GM10847 (cell line): ENCODE measurements around the gene NCOA3.

Experiments
- POLR2A ChIP-seq: IDR thresholded peaks from 2 replicates; pipeline ENCODE4 v1.6.1; 2011; ENCODE audit not compliant: insufficient read length; ENCODE audit errors: extremely low read depth

NCOA3 gene

GRCh38 chr20:47691625-47692024 is 189.9 kb downstream of the NCOA3 start:
- TF ChIP-seq POLR2A: no peak

DNA sequence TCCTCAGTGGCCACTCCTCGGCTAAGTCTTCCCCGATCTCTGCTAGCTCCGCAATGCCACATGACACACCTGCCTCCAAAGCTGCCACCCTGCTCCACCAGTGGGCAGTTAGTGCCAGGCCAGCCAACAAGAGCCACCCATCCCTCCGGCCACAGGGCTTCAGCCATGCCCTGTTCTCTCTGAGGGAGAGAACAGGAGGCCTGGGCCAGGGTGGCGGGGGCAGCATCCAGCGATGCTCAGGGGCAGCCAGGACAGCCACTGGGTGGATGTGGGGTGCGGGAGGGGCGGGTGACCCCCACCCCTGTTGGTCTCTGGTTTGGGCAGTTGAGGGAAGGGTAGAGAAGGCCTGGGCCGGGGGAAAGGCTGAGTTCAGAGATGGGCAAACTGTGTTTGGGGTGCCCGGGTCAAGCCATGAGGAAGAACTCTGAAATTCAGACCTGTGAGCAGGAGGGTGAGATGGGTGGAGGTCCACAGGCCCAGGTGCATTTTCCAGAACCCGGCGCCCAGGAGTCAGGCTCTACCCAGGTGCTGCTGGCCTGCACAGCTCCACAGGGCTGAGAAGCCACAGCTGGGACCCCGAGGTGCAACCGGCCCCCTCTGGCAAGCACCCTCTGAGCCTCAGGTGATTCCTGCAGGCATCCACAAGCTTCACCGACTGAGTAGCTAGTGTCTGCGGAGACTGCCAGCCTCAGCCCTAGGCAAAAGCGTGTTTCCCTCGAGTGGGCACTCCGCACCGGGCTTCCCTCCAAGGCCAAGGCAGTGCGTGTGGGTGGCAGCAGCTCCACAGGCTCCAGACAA is 192.5 kb downstream of the NCOA3 start:
- TF ChIP-seq POLR2A: no peak

DNA sequence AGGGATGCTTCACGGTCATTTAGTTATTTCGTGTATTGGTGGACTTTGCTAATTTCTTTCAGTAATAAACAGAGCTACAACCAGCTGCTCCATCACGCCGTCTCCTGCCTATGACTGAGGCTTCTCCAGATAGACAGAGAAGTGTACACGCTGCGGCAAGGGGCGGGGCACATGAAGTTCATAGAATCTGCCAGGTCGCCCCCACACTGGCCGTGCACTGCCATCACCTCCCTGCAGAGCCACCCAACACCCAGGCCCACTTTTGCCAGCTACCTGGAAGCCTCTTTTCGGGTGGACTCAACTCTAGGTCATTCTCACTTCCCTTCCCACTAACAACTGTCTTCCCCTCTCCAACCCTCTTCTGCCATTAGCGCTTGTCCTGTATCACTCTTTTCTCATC is 195.2 kb downstream of the NCOA3 start:
- no peak for TF ChIP-seq POLR2A

GRCh38 chr20:47698142-47698541 is 196.5 kb downstream of the NCOA3 start:
- no peak for TF ChIP-seq POLR2A

DNA sequence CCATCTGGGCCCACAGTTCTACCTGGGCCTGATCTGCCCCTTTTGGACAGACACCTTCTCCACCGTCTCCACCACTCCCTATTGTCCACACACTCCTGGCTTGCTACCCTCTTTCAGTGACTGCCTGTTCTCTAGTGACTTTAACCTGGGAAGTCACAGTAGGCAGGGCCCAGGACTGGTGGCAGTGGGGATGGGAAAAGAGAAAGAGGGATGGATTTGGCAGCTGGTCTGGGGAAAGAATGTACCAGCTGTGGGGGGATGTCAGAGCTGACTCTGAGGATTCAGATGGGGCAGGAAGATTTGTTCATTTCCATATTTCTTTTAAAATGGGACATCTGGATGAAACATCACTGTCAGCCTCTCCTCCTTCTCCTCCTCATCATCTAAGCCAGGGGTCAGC is 198.1 kb downstream of the NCOA3 start:
- TF ChIP-seq POLR2A: no peak

DNA sequence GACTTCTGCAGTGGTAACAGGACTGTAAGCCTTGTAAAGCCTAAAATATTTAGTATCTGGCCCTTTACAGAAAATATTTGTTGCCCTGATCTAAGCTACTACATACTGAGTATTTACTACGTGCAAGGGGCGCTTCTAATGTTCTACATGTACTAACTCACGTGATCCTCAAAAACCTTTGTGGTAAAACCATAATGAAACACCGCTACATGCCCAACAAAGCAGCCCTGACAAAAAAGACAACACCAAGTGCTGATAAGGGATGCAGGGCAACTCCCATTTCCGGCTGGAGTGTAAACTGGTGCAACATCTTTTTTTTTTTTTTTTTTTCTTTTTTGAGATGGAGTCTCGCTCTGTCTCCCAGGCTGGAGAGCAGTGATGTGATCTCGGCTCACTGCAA is 198.6 kb downstream of the NCOA3 start:
- no peak for TF ChIP-seq POLR2A

- TF ChIP-seq POLR2A: no peak
These were observed 199.9 kb downstream of the NCOA3 start for GRCh38 chr20:47701612-47702011.

DNA sequence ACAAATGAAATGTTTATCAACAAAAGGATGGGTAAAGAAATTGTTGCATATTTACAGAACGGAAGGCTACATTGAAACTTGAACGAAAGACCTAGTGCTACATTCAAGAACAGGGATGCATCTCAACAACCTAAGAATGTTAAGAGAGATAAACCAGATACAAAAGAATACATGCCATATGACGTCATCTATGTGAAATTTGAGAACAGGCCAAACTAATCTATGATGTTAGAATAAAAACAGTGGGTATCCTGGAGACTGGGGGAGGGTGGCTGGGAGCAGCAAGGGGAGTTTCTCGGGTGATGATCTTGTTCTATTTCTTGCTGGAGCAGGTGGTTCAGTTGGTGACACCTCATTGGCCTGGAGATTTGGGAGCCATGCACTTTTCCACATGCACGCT is 202.1 kb downstream of the NCOA3 start:
- no peak for TF ChIP-seq POLR2A

DNA sequence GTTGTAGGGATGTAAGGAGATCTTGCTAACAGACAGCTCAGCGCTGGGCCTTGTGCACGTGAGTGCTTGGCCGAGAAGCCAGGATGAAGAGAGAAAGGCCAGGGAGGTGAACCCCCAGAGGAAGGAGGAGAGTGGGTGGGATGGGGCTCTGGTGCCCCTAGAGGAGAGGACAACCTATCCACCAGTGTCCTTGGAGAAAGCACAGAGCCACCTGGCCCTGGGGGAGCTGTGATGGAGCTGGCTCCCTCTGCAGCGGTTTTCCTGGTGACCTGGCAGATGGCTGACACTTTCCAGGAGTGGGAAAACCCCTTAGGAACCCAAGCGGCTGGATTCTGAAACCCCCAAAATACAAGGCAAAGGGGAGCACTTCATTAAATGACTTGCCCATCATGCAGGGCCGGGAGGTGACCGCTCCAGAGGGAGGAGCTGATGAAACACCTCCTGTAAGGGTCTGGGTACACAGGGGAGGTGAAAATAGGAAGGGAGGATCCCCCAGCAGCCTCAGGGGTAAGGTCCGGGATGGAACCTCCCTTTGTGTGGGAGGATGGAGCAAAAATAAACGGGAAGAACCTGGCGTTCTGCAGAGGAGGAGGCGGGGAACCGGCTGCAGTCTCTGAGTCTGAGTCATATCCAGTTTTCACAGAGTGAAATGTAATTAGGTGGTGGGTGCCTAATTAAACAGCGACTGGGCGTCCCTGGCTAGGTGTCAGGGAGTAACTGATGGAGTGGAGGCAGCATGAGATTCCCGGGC is 203.2 kb downstream of the NCOA3 start:
- no peak for TF ChIP-seq POLR2A

DNA sequence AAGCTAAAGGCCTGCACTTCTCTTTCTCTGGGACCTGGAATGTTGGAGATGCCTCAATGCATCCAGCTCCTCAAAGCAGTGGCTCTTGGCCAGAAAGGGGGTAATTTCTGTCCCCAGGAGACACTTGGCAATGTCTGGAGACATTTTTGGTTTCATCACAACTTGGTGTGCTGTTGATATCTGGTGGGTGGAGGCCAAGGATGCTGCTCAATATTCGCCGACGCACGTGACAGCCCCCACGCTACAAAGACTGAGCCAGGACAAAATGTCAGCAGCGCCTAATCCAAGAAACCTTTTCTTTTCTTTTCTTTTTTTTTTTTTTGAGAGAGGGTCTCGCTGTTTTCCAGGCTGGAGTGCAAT is 203.8 kb downstream of the NCOA3 start:
- no peak for TF ChIP-seq POLR2A

- no peak for TF ChIP-seq POLR2A
These were observed 204.7 kb downstream of the NCOA3 start for GRCh38 chr20:47706345-47706744.
